H9 (cell line): Measurements from ENCODE around the gene ACYP2. TPM values are rescaled to one million over a fixed set of nuclear protein-coding genes. Genes with fewer than 3 reads are reported as not detected.

ENCODE experiments used
- DNase-seq: peaks from one replicate; pipeline ENCODE4 v3.0.0-alpha.2; 2017
- H2AFZ ChIP-seq: one replicate; pipeline ENCODE4 v1.6.1; 2013; ENCODE audit warnings: mild to moderate bottlenecking, low read length, control low read depth, moderate library complexity
- H2AK5ac ChIP-seq: 2 replicates; pipeline ENCODE4 v1.6.1; 2013; ENCODE audit warnings: low read length, control low read depth, mixed read lengths; ENCODE audit not compliant: insufficient read length
- H2BK120ac ChIP-seq: one replicate; pipeline ENCODE4 v1.6.1; 2013; ENCODE audit warnings: low read depth, mild to moderate bottlenecking, low read length, control low read depth, inconsistent platforms; ENCODE audit not compliant: poor library complexity, severe bottlenecking
- H2BK12ac ChIP-seq: 2 replicates; pipeline ENCODE4 v1.6.1; 2013; ENCODE audit warnings: low read length, control low read depth, mixed read lengths, low read depth; ENCODE audit not compliant: insufficient read length
- H2BK15ac ChIP-seq: 2 replicates; pipeline ENCODE4 v1.6.1; 2013; ENCODE audit warnings: low read depth, low read length, control low read depth
- H2BK20ac ChIP-seq: one replicate; pipeline ENCODE4 v1.6.1; 2013; ENCODE audit warnings: low read depth, mild to moderate bottlenecking, low read length, control low read depth, inconsistent platforms; ENCODE audit not compliant: poor library complexity, severe bottlenecking
- H2BK5ac ChIP-seq: 2 replicates; pipeline ENCODE4 v1.6.1; 2013; ENCODE audit warnings: low read length, control low read depth, mixed read lengths; ENCODE audit not compliant: insufficient read length
- H3K14ac ChIP-seq: 2 replicates; pipeline ENCODE4 v1.6.1; 2013; ENCODE audit warnings: low read length, control low read depth; ENCODE audit not compliant: insufficient read depth
- H3K18ac ChIP-seq: 2 replicates; pipeline ENCODE4 v1.6.1; 2013; ENCODE audit warnings: low read depth, mild to moderate bottlenecking, mixed read lengths, low read length, control low read depth; ENCODE audit not compliant: insufficient read length
- H3K23ac ChIP-seq: 2 replicates; pipeline ENCODE4 v1.6.1; 2013; ENCODE audit warnings: low read length, control low read depth, mixed read lengths, low read depth; ENCODE audit not compliant: insufficient read length
- H3K23me2 ChIP-seq: 2 replicates; pipeline ENCODE4 v1.6.1; 2013; ENCODE audit warnings: low read depth, mild to moderate bottlenecking, mixed read lengths, low read length, control low read depth; ENCODE audit not compliant: insufficient read length, poor library complexity, severe bottlenecking
- H3K27ac ChIP-seq: 2 replicates; pipeline ENCODE4 v1.5.1; 2013; ENCODE audit warnings: low read length, control low read depth, mixed read lengths, low read depth; ENCODE audit not compliant: insufficient read length
- H3K27me3 ChIP-seq: 2 replicates; pipeline ENCODE4 v1.6.1; 2013; ENCODE audit warnings: low read length, control low read depth, inconsistent platforms; ENCODE audit not compliant: insufficient read depth
- H3K4ac ChIP-seq: 2 replicates; pipeline ENCODE4 v1.6.1; 2013; ENCODE audit warnings: low read depth, mild to moderate bottlenecking, control low read depth, inconsistent platforms, low read length, moderate library complexity
- H3K4me1 ChIP-seq: 2 replicates; pipeline ENCODE4 v1.6.1; 2013; ENCODE audit warnings: low read length, control low read depth, inconsistent platforms; ENCODE audit not compliant: insufficient read depth
- H3K4me2 ChIP-seq: 2 replicates; pipeline ENCODE4 v1.6.1; 2013; ENCODE audit warnings: low read length, control low read depth, mixed read lengths; ENCODE audit not compliant: insufficient read length, insufficient read depth
- H3K56ac ChIP-seq: 2 replicates; pipeline ENCODE4 v1.6.1; 2013; ENCODE audit warnings: low read depth, mild to moderate bottlenecking, mixed read lengths, low read length, control low read depth; ENCODE audit not compliant: insufficient read length
- H3K79me1 ChIP-seq: 2 replicates; pipeline ENCODE4 v1.6.1; 2013; ENCODE audit warnings: low read depth, mild to moderate bottlenecking, moderate library complexity, low read length, control low read depth, inconsistent platforms; ENCODE audit not compliant: insufficient read depth, poor library complexity, severe bottlenecking
- H3K79me2 ChIP-seq: 2 replicates; pipeline ENCODE4 v1.6.1; 2013; ENCODE audit warnings: low read length, control low read depth, inconsistent platforms; ENCODE audit not compliant: insufficient read depth
- H3K9ac ChIP-seq: 2 replicates; pipeline ENCODE4 v1.6.1; 2013; ENCODE audit warnings: low read length, control low read depth, mixed read lengths; ENCODE audit not compliant: insufficient read length; ENCODE audit errors: extremely low read depth
- H3K9me3 ChIP-seq: one replicate; pipeline ENCODE4 v1.6.1; 2013; ENCODE audit warnings: low read depth, low read length, inconsistent platforms; ENCODE audit not compliant: control insufficient read depth
- H3T11ph ChIP-seq: one replicate; pipeline ENCODE4 v1.6.1; 2013; ENCODE audit warnings: mild to moderate bottlenecking, low read length, control low read depth, inconsistent platforms
- H4K20me1 ChIP-seq: one replicate; pipeline ENCODE4 v1.6.1; 2013; ENCODE audit not compliant: control insufficient read depth, insufficient read length, insufficient read depth
- H4K5ac ChIP-seq: 2 replicates; pipeline ENCODE4 v1.6.1; 2013; ENCODE audit warnings: low read depth, mild to moderate bottlenecking, mixed read lengths, low read length, control low read depth; ENCODE audit not compliant: insufficient read length
- H4K8ac ChIP-seq: replicated peaks from 2 replicates; pipeline ENCODE4 v1.6.1; 2013; ENCODE audit warnings: low read length, control low read depth, mixed read lengths, low read depth; ENCODE audit not compliant: insufficient read length
- H4K91ac ChIP-seq: 2 replicates; pipeline ENCODE4 v1.6.1; 2013; ENCODE audit warnings: low read depth, mild to moderate bottlenecking, moderate library complexity, mixed read lengths, low read length, control low read depth; ENCODE audit not compliant: insufficient read length
- H3K27ac Mint-ChIP-seq, 3 experiments: 2 replicates in 2 of 3; 3 replicates in 1 of 3; pipeline ENCODE4 v1.8.0; 2020 to 2021; ENCODE audit warnings: mixed read lengths in 3 of 3, mild to moderate bottlenecking in 1 of 3, moderate library complexity in 1 of 3
- H3K27me3 Mint-ChIP-seq: 2 replicates; pipeline ENCODE4 v1.8.0; 2021; ENCODE audit warnings: low read depth, mild to moderate bottlenecking, moderate library complexity, mixed read lengths
- H3K36me3 Mint-ChIP-seq, 3 experiments: 2 replicates in 2 of 3; 3 replicates in 1 of 3; pipeline ENCODE4 v1.8.0; 2020 to 2021; ENCODE audit warnings: low read depth in 3 of 3, mixed read lengths in 3 of 3; ENCODE audit not compliant: insufficient read depth in 1 of 3
- H3K4me1 Mint-ChIP-seq, 2 experiments: 2 replicates each; pipeline ENCODE4 v1.8.0; 2020; ENCODE audit warnings: mixed read lengths in 2 of 2
- H3K4me3 Mint-ChIP-seq, 2 experiments: 2 replicates in 1 of 2; 3 replicates in 1 of 2; pipeline ENCODE4 v1.8.0; 2020 to 2021; ENCODE audit warnings: mild to moderate bottlenecking in 2 of 2, mixed read lengths in 2 of 2, moderate library complexity in 1 of 2
- H3K9me3 Mint-ChIP-seq, 2 experiments: 2 replicates in 1 of 2; 3 replicates in 1 of 2; pipeline ENCODE4 v1.8.0; 2020; ENCODE audit warnings: mild to moderate bottlenecking in 2 of 2, mixed read lengths in 2 of 2, moderate library complexity in 1 of 2
- WGBS: extraction: QIAGEN DNeasy Blood & Tissue Kit; methylation state at CpG from one replicate; pipeline ENCODE4 v1.1.7; 2013; ENCODE audit warnings: missing lambda C conversion rate, low lambda C conversion rate, mixed read lengths; ENCODE audit not compliant: insufficient read length; ENCODE audit errors: extremely low coverage; 5-methylcytosine and 5-hydroxymethylcytosine counted together
- total RNA-seq: library from RNA; stranded (reverse); gene quantifications from 2 replicates; pipeline ENCODE4 v1.2.1, GENCODE V29; 2021
- TF ChIP-seq, protein P1 (sequence below): fragments of 200-600 bp; sonication (generic); conservative IDR thresholded peaks from 3 replicates; pipeline ENCODE4 v1.8.0; 2021; ENCODE audit warnings: antibody characterized with exemption, mild to moderate bottlenecking

The ACYP2 gene
- total RNA-seq, 1 experiment from 2014 or later: 3.2 TPM

DNA sequence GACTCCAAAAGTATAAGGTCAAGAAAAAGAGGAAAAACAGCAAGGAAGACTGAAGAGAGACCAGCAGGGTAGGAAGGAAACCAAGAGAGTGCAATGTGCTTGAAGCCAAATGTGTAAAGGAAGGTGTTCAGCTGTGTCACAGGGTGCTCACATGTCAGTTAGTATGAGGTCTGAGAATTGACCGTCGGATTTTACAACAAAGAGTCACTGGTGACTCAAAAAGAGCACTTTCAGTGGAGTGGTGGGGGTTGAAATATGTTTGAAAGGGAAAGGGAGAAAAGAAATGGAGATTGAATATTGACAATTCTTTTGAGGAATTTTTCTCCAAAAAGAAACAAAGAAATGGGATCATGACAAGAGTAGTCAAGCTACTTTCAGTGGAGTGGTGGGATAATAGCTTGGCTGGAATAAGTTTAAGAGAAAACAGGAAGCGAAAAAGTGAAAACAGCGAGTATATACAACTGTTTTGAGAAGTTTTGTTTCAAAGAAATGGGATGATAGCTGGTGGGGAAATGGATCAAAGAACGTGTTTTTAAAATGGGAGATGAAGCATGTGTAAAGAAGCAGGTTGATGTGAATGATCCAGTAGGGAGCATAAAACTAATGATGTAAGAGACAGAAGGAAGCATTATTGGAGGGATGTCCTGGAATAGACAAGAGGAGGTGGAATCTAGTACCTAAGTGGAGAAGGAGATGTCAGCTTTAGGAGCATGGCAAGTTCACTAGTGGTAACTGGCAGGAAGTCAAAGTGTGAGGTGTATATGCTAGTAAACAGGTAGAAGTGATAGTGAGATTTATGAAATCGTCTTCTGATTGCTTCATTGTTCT is 144.2 kb downstream of the ACYP2 start:
- no peak overlapping the region for H3K9ac ChIP-seq
- H3K4ac ChIP-seq: no peak overlapping the region
- no peak overlapping the region for H2BK15ac ChIP-seq
- no peak overlapping the region for H3K27ac Mint-ChIP-seq
- no peak overlapping the region for H4K5ac ChIP-seq
- H4K20me1 ChIP-seq: no peaks in the 10 kb centered on the region
- no peak overlapping the region for H4K8ac ChIP-seq
- no peaks in the 10 kb centered on the region for H3K27me3 Mint-ChIP-seq
- no peaks in the 10 kb centered on the region for H3K79me1 ChIP-seq
- DNase-seq: no peak
- H3K4me3 Mint-ChIP-seq: no peak overlapping the region
- no peak overlapping the region for H2BK120ac ChIP-seq
- no peak overlapping the region for H3K18ac ChIP-seq
- no peaks in the 10 kb centered on the region for H3K23me2 ChIP-seq
- H2AK5ac ChIP-seq: no peak overlapping the region
- no peak overlapping the region for H3K23ac ChIP-seq
- H4K91ac ChIP-seq: no peak overlapping the region
- H3K79me2 ChIP-seq: no peaks in the 10 kb centered on the region
- peaks cover 5 to 8% of the 10 kb centered on the region in 2 experiments; a peak in 3 of 5 replicates for H3K9me3 Mint-ChIP-seq
- H3K14ac ChIP-seq: no peak overlapping the region
- H2BK20ac ChIP-seq: no peak overlapping the region
- H3K56ac ChIP-seq: no peak overlapping the region
- no peak overlapping the region for H3K4me2 ChIP-seq
- H3K36me3 Mint-ChIP-seq: peaks cover 0 to 1% (median 0%) of the 10 kb centered on the region in 3 experiments; a peak in 2 of 7 replicates
- TF ChIP-seq, protein P1, sequence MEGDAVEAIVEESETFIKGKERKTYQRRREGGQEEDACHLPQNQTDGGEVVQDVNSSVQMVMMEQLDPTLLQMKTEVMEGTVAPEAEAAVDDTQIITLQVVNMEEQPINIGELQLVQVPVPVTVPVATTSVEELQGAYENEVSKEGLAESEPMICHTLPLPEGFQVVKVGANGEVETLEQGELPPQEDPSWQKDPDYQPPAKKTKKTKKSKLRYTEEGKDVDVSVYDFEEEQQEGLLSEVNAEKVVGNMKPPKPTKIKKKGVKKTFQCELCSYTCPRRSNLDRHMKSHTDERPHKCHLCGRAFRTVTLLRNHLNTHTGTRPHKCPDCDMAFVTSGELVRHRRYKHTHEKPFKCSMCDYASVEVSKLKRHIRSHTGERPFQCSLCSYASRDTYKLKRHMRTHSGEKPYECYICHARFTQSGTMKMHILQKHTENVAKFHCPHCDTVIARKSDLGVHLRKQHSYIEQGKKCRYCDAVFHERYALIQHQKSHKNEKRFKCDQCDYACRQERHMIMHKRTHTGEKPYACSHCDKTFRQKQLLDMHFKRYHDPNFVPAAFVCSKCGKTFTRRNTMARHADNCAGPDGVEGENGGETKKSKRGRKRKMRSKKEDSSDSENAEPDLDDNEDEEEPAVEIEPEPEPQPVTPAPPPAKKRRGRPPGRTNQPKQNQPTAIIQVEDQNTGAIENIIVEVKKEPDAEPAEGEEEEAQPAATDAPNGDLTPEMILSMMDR: no peak
- no peaks in the 10 kb centered on the region for H3K4me1 Mint-ChIP-seq
- H3T11ph ChIP-seq: no peak overlapping the region
- H2BK12ac ChIP-seq: no peak overlapping the region
- no CpG with 5 or more reads among the region's 6 CpGs for WGBS
- no peak overlapping the region for H3K27ac ChIP-seq
- no peak overlapping the region for H2BK5ac ChIP-seq
- H3K27me3 ChIP-seq: no peaks in the 10 kb centered on the region
- H3K4me1 ChIP-seq: no peaks in the 10 kb centered on the region
- H3K9me3 ChIP-seq: no peaks in the 10 kb centered on the region
- no peak overlapping the region for H2AFZ ChIP-seq
